GM19239 (cell line): ENCODE data around the gene MPP3.
A peak's percentile ranks its signal among the peaks of the same experiment; 100 is the strongest.
"Not testable (repeated sequence)": the region's sequence is repeated elsewhere in the genome, so short reads cannot be mapped to it uniquely, and the experiment has no call there.

Experiments
- DNase-seq: peaks from one replicate; pipeline ENCODE4 v3.0.0; 2011; ENCODE audit warnings: low spot score; ENCODE audit not compliant: insufficient read length
- FAIRE-seq: peaks from 2 replicates; lab custom pipeline; 2011; peaks lifted over from hg19 to GRCh38; lab: Jason Lieb, UNC

Gene MPP3

DNA sequence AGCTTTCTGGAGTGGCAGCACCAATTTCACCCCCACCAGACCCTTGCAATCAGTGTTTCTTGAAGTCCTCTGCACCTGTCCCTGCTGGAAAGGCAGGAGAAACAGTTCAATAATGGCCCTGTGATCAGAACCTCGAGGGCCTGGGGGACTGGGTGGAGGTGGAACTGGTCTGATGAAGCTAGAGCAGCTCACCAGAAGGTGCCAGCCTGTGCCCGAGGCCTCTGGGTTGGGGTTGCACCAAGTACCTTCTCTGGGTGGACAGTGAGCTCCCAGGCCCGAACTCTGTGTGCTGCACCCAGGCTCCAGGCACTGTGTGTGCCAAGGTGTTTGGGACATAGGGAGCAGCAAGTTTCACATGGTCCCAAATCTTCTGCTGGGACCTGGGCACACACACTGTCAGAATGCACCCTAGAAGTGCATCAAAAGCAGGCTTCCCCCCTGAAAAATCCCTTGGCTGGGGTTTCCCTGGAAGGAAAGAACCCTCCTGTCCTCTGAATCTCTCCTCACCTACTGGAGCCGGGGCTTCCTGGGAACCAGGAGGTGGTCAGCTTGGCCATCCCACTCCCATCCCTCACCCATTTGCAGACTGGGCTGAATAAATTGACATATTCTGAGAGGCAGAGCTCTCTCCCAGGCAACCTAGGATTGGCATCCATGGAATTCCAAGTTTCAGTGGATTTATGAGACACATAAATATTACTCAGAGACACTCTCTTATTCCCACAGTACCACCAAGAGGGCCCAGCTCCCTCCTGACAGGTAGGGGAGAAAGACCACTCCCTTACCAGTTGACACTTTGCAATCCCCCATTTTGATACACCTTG lies 31.4 kb upstream of the MPP3 start:
- no peak for DNase-seq

DNA sequence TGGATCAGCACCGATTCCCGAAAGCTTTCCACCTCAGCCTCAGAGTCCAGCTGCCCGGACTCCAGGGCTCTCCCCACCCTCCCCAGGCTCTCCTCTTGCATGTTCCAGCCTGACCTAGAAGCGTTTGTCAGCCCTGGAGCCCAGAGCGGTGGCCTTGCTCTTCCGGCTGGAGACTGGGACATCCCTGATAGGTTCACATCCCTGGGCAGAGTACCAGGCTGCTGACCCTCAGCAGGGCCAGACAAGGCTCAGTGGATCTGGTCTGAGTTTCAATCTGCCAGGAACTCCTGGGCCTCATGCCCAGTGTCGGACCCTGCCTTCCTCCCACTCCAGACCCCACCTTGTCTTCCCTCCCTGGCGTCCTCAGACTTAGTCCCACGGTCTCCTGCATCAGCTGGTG lies 29.0 kb upstream of the MPP3 start:
- FAIRE-seq (no peak), DNase-seq (no peak)

More for the DNA sequence above, 31.4 kb upstream of the MPP3 start:
- no peak for FAIRE-seq

DNA sequence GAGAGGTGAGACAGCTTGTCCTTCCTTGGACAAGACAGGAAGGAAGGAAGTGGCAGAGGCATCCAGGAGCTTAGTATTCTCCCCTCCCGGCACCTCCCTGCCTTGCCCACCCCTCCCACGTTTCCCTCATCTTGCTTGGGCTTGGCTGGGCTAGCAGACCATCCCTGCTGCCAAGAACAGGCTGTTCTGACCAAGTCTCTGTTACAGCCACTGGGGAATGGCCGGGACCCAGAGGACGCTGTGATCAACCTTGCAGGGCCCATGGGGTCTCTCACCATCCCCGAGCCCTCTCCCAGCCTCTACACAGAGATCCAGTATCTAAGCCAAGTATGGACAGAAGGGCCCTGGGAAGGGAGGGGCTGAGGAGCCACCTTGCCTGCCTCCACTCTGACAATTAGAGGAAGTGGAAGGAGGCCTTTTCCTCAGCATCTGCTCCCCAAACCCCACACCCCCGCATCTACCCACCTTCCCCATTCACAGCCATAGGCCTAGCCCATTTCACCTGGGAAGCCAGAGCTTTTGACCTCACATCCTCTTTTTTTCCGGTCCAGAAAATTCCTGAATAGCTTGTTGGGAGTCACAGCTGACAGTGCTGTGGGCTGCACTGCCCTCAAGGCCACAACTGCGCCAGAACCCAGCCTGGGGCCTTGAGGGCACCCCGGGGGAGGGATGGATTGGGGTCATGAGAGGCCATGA lies 28.1 kb upstream of the MPP3 start:
- no peak for FAIRE-seq
- no peak for DNase-seq

DNA sequence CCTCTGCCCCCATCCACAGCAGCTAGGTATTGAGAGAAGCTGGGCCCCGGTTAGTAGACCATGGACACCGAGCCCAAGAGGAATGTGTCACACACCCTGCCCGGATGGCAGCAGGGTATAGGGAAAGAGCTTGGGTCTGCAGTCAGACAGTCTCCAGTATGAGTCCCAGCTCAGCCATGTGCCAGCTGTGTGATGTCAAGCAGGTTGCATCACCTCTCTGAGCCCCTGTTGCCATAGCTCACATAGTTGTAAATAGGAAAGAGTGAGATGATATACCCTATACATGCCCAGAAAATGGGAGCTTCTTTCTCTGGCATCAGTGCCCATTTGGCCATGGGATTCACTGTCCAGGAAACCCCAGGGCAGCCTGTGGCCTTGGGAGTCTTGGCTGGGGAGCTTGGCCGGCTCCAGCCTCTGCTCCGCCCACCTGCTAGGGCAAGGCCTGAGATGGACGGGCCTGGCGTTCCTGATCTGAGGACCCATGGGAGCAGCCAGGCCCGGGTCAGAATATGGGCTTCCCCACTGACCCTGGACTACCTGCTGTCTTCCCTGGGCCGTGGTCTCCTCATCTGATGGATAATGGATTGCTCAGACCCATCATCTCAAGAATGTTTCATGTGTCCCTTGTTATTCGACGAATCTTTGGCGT lies 27.3 kb upstream of the MPP3 start:
- FAIRE-seq (no peak), DNase-seq (no peak)

DNA sequence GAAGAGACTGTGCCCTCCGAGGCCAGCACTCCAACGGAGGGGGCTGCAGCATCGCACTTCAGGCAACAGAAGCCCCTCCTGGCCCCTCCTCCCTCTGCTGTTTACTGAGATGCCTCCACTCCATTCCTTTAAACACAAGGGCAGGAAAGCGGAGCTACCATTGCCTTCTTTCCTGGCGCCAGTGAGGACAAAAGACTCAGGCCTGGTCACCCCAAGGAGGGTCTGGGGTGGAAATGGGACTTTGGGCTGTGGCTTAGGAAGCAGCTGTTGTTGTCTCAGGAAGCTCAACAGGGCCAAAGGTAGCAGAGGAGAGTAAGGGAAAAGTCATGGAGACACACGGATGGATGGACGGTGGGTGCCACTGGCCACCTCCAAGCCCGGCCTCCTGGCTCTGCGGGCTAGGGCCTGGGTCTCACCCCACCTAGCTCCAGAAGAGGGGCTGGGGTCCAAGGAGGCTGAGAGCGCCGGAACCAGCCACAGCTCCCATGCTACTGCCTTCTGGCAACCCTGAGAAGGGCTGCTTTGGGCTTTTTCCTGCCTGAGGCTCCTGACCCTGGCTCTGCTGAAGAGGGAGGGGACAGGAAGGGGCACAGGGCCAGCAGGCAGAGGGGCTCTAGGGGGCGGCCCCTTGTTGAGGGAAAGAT lies 25.1 kb upstream of the MPP3 start:
- FAIRE-seq (no peak), DNase-seq (no peak)

DNA sequence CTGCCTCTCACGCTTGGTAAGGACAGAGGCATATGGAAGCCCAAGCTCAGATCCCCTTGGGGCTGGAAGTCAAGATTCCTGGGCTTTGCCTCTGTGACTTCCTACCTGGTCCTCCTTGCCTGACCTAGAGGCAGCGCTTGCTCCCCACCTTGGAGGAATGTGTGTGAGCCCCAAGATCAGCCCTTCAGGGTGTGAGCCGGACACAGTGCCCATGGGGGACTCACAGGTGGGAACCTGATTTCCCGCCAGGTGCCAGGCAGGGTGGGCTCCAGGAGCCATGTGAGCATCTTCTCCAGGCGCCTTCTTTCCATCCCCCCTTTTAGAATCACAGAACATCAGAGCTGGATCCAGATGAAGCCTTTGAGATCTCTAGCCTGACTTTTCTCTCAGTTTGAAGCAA lies 24.2 kb upstream of the MPP3 start:
- FAIRE-seq (no peak), DNase-seq (no peak)

DNA sequence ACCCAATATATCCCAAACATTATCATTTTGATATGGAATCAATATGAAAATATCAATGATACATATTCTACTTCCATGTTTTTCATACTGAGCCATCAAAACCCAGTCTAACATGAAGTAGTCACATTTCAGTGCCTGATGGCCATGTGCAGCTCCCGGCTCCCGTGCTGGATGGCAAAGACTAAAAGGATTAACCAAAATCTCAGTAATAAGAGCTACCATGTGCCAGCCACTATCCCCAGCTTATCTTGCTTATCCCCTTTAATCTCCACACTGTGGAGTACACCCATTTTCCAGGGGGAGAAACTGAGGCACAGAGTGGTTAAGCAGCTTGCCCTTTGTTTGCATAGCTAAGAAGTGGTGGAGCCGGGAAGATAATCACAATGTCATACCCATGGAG lies 23.2 kb upstream of the MPP3 start:
- DNase-seq (no peak), FAIRE-seq (no peak)

DNA sequence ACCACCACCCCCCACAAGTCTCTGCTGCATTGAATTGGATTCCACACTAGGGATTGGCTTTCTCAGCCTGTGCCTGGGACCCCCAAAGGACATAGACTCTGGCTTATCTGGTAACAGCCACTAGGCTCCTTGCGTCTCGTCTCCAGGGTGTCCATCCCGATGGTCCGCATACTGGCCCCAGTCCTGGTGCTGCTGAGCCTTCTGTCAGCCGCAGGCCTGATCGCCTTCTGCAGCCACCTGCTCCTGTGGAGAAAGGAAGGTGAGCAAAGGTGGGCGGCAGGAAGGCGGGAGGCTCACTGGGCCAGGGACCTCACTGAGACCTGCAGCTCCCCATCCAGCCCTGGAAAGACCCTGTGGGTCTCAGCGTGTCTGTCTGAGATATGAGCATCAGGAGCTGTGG lies 22.1 kb upstream of the MPP3 start:
- no peak for FAIRE-seq
- no peak for DNase-seq

DNA sequence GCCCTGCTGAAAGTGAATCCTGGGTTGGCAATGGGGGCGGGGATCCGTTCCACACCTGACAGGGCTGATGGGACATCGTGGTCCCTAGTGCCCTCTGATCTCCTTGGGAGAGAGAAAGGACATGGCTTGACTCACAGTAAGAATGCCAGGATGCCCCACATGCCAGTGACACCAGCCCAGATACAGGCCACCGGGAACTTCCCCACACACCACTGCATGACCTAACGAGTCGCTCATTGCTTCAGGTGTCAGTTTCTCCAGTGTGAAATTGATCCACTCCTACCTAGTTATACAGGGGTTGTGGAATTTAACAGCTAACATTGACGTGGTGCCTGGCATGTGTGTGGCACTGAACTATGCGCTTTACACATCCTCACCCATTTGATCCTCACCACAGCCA lies 21.6 kb upstream of the MPP3 start:
- DNase-seq (no peak), FAIRE-seq (no peak)

DNA sequence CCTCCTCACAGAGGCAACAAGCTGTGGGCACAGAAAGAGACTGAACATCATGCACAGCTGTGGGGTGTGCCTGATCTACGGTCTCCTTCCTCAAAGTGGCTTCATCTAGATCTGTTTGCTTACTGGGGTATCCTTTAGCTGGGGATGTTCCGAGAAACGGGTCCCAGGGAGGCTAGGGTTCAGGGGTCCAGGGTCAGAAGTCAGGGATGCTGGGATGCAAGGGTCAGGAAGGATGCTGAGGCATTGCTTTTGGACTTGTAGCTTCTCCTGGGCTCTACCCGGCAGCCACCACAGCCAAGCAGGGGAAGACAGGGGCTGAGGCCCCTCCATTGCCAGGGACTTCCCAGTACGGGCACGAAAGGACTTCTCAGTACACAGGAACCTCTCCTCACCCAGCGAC lies 20.6 kb upstream of the MPP3 start:
- no peak for FAIRE-seq
- DNase-seq = no peak

DNA sequence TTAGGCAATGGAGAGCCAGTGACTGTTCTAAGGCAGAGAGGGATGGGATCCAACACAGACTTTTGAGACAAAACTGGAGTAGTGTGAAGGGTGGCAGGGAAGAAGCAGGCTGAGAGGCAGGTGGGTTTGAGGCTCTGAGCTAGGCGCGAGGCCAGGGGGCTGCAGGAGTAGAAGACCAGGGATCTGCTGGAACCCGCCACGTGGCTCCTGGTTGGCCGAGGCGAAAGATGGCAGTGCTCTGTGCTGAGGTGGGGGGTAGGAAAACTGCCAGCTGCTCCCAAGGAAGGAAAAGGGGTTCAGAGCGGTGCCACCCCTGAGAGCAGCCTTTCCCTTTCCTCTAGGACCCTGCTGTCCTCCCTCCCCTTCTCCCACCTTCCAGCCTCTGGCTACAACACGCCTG lies 19.6 kb upstream of the MPP3 start:
- DNase-seq (no peak), FAIRE-seq (no peak)

DNA sequence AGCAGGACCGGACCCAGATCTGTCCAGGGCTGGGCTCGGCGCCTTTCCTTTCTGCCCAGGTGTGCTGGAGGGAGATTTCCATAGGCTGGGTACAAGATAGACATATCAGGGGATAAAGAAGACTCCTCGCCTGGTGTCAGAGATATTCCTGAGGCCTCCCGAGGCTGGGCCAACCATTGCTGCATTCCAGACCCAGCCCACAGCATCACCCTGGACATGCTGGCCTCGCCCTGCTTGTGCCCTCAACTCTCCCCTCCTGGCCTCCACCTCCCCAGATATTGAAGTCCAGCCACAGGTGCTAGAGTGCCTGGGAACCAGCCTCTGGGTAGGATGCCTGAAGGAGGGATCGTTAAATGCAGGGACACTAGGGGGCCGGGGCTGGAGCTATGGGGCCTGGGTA lies 16.2 kb upstream of the MPP3 start:
- no peak for FAIRE-seq

DNA sequence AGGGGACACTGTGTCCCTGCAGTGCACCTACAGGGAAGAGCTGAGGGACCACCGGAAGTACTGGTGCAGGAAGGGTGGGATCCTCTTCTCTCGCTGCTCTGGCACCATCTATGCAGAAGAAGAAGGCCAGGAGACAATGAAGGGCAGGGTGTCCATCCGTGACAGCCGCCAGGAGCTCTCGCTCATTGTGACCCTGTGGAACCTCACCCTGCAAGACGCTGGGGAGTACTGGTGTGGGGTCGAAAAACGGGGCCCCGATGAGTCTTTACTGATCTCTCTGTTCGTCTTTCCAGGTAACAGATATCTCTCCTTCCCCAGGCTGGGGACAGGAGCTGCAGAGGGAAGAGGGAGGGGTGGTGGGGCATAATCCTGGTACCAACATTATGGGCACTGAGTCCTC lies 15.7 kb upstream of the MPP3 start:
- no peak for FAIRE-seq

More for the DNA sequence above, 16.2 kb upstream of the MPP3 start:
- no peak for DNase-seq

DNA sequence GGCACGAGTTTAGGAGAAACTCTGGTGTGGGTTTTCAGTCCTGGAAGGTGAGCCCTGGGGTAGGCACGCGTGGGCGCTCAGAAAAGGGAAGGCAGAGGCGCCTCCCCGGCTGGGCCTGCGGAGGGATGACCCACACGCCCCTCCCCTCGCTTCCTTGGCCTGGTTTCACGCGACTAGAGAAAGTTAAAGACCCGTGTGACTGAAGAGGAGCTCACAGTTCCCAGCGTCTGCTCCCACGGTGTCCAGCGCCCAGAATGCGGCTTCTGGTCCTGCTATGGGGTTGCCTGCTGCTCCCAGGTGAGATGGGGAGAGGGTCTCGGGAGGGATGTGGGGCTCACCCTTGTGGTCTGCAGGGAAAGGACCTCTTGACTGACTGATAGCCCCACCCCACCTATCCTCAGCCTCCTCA lies 14.0 kb upstream of the MPP3 start, which contains the start of gene CD300LG:
CD300LG (plus strand) TSS at position 214 of the 409 bp plus-strand sequence; CDS start at position 255, 41 bp downstream.
- FAIRE-seq (no peak), DNase-seq (no peak)

More for the DNA sequence above, 15.7 kb upstream of the MPP3 start:
- DNase-seq = no peak

DNA sequence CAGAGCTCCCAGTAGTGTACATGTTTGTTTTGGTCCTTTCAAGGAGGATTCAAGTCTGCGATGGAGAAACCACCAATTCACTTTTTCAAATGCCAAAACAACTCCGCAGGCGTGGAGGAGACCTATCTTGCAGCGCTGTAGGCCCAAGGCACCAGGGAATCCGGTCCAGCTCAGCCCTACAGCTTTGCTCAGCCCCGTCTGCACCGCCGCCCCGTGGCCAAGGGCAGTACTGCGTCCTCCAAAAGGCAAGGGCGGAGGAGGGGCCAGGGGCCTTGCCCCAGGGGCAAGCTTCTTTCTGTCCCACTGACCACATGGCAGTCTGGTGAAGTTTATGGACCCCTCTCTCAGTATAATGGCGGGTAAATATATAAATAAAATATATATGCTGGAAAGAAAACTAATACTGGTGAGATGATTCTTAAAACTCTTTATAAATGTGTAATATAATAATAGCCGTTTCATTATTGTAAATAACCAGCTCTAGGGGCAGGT lies 13.3 kb upstream of the MPP3 start:
- DNase-seq (peak; percentile 90), FAIRE-seq (peak; percentile 73)

DNA sequence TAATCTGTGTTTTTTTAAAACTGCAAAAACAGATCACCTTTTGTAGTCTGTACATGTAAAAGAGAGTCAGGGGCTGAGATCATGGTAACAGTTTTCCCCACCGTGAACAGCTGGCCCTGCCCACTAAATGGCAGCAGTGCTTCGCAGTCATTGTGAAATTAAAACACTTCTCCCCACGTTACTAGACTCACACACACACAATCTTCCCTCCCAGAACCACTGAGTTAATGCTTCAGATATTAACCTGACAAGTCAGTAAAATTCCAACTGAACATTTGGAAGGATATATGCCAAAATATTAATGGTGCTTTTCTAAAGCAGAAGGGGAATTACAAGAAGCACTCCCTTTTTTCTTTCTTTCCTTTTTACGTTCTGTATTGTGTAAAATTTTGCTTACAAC lies 12.8 kb upstream of the MPP3 start:
- FAIRE-seq = no peak

DNA sequence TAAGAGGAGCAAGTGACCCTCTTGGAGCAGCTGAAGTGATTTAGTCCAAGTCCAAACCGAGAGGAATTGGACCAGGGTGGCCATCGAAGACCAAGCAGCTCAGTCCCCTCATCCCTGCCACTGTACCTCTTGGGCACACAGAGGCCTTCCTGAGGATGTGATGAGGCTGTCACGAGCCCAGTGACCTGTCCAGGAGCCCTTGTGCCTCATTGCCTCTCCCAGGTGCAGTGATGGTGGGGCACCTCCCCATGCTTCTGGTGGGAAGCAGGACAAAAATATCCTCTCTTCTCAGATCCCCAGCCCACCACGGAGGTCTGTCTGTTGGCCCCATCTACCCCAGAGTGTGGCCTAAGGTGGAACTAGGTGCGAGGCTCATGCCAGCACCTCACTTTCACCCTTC lies 11.3 kb upstream of the MPP3 start:
- FAIRE-seq (no peak), DNase-seq (no peak)

More for the DNA sequence above, 12.8 kb upstream of the MPP3 start:
- no peak for DNase-seq

DNA sequence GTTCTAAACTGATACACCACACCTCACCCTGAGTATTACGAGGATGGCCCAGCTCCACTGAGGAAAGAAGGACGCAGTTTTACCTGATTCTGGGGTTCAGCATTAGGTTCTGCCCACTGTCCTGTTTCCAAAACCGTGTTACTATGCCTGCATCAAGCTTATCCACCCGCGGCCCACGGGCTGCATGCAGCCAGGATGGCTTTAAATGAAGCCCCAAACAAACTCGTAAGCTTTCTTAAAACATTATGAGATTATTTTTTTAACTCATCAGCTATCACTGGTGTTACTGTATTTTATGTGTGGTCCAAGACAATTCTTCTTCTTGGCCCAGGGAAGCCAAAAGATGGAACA lies 10.0 kb upstream of the MPP3 start:
- FAIRE-seq (no peak), DNase-seq (no peak)

DNA sequence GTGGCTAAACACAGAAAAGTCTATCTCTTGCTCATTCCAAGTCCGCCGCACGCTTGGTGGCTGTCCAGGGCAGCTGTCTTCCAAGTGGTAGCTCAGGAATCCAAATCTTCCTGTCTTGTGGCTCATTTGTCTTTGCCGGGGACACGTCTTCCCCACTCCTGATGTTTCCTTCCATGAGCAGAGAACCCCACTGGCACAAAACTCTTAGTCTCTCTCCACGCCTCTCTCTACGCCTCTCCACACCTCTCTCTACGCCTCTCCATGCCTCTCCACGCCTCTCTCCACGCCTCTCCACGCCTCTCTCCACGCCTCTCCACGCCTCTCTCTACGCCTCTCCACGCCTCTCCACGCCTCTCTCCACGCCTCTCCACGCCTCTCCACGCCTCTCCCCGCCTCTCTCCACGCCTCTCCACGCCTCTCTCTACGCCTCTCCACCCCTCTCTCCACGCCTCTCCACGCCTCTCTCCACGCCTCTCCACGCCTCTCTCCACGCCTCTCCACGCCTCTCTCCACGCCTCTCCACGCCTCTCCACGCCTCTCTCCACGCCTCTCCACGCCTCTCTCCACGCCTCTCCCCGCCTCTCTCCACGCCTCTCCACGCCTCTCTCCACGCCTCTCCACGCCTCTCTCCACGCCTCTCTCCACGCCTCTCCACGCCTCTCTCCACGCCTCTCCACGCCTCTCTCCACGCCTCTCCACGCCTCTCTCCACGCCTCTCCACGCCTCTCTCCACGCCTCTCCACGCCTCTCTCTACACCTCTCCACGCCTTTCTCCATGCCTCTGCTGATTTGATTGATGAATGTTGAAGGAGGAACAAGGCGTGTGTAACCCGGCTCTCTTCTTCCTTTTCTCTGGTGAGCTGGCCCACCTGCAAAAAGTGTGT lies 9.4 kb upstream of the MPP3 start:
- FAIRE-seq = not testable (repeated sequence)

DNA sequence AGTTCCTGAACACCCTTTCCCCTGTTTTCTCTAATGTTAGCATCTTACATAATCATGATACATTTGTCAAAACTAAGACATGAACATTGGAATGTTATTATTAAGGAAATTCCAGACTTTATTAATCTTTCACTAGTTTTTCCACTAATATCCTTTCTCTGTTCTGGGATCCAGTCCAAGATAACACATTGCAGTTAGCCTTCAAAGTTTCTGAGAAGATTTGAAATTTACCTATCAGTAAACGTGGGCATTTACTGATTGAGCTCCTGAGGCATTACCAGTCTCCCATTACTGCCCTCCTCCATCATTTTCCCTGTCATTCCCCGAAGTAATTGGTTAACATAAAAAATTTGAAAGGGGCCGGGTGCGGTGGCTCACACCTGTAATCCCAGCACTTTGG lies 8.3 kb upstream of the MPP3 start:
- DNase-seq = no peak
- FAIRE-seq = no peak

More for the DNA sequence above, 9.4 kb upstream of the MPP3 start:
- DNase-seq = not testable (repeated sequence)
